Activated naive CD4-positive, alpha-beta T cell treated with anti-CD3 and anti-CD28 coated beads, Interleukin-2, amount 50 U/mL, for 16 hours (primary cell): ENCODE data around the gene GAGE12G.
"Not testable (repeated sequence)": the region's sequence is repeated elsewhere in the genome, so short reads cannot be mapped to it uniquely, and the experiment has no call there.

Experiments
- DNase-seq: peaks from one replicate; pipeline ENCODE4 v3.0.0-alpha.2; 2020

Gene GAGE12G, protein sequence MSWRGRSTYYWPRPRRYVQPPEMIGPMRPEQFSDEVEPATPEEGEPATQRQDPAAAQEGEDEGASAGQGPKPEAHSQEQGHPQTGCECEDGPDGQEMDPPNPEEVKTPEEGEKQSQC

DNA sequence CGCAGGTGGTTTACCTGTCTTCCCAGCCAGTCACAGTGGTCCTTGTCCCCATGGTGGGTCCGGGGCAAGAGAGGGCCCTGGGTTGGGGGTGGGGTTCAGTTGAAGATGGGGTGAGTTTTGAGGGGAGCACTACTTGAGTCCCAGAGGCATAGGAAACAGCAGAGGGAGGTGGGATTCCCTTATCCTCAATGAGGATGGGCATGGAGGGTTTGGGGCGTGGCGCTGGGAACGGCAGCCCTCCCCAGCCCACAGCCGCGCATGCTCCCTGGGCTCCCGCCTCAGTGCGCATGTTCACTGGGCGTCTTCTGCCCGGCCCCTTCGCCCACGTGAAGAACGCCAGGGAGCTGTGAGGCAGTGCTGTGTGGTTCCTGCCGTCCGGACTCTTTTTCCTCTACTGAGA, at the start of gene GAGE12G:
Gene GAGE12G (plus strand): TSS at position 301 of the 400 bp plus-strand sequence. CDS start 1,155 bp downstream, outside the sequence.
- not testable (repeated sequence) for DNase-seq

GRCh38 chrX:49531877-49532276, 38.3 kb upstream of the GAGE12G start, which contains the start of gene GAGE12C:
GAGE12C (plus strand) TSS chrX:49532177; CDS start chrX:49533332, 1,155 bp downstream.
- DNase-seq, result not testable (repeated sequence)

- DNase-seq, result not testable (repeated sequence)
Observed at GRCh38 chrX:49541433-49541832, 28.8 kb upstream of the GAGE12G start, which contains the start of gene GAGE12D. GAGE12D (plus strand) TSS chrX:49541733; CDS start chrX:49542888, 1,155 bp downstream.

DNA sequence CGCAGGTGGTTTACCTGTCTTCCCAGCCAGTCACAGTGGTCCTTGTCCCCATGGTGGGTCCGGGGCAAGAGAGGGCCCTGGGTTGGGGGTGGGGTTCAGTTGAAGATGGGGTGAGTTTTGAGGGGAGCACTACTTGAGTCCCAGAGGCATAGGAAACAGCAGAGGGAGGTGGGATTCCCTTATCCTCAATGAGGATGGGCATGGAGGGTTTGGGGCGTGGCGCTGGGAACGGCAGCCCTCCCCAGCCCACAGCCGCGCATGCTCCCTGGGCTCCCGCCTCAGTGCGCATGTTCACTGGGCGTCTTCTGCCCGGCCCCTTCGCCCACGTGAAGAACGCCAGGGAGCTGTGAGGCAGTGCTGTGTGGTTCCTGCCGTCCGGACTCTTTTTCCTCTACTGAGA, 19.2 kb upstream of the GAGE12G start, which contains the start of gene GAGE12E:
Gene GAGE12E (plus strand): TSS at position 301 of the 400 bp plus-strand sequence. CDS start 1,155 bp downstream, outside the sequence.
- not testable (repeated sequence) for DNase-seq

DNA sequence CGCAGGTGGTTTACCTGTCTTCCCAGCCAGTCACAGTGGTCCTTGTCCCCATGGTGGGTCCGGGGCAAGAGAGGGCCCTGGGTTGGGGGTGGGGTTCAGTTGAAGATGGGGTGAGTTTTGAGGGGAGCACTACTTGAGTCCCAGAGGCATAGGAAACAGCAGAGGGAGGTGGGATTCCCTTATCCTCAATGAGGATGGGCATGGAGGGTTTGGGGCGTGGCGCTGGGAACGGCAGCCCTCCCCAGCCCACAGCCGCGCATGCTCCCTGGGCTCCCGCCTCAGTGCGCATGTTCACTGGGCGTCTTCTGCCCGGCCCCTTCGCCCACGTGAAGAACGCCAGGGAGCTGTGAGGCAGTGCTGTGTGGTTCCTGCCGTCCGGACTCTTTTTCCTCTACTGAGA, 9.7 kb upstream of the GAGE12G start, which contains the start of gene GAGE12F:
Gene GAGE12F (plus strand): TSS at position 301 of the 400 bp plus-strand sequence. CDS start 1,155 bp downstream, outside the sequence.
- DNase-seq, result not testable (repeated sequence)

GRCh38 chrX:49568728-49569127, 1.5 kb upstream of the GAGE12G start:
- not testable (repeated sequence) for DNase-seq

DNA sequence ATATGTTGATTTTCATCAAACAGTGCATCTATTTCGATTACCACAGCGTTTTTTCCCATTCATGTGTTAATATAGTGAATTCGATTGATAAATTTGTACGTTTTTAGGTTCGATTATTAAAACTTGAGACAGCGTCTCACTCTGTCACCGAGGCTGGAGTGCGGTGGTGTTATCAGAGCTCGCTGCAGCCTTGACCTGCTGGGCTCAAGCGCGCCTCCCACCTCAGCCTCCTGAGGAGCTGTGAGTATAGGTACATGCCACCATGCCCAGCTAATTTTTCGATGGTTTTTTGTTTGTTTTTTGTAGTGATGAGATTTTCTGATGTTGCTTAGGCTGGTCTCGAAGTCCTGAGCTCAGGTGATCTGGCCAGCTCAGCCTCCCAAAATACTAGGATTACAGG, 1.0 kb upstream of the GAGE12G start:
- not testable (repeated sequence) for DNase-seq

DNA sequence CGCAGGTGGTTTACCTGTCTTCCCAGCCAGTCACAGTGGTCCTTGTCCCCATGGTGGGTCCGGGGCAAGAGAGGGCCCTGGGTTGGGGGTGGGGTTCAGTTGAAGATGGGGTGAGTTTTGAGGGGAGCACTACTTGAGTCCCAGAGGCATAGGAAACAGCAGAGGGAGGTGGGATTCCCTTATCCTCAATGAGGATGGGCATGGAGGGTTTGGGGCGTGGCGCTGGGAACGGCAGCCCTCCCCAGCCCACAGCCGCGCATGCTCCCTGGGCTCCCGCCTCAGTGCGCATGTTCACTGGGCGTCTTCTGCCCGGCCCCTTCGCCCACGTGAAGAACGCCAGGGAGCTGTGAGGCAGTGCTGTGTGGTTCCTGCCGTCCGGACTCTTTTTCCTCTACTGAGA, 9.4 kb downstream of the GAGE12G start, which contains the start of gene GAGE12H:
Gene GAGE12H (plus strand): TSS at position 301 of the 400 bp plus-strand sequence. CDS start 1,155 bp downstream, outside the sequence.
- DNase-seq, result not testable (repeated sequence)

GRCh38 chrX:49589196-49589595, 19.0 kb downstream of the GAGE12G start, which contains the start of gene GAGE2A:
GAGE2A (plus strand) TSS chrX:49589496; CDS start chrX:49590651, 1,155 bp downstream.
- not testable (repeated sequence) for DNase-seq

- DNase-seq, result peak; percentile 26
Observed at GRCh38 chrX:49589769-49590478, 19.7 kb downstream of the GAGE12G start.

DNA sequence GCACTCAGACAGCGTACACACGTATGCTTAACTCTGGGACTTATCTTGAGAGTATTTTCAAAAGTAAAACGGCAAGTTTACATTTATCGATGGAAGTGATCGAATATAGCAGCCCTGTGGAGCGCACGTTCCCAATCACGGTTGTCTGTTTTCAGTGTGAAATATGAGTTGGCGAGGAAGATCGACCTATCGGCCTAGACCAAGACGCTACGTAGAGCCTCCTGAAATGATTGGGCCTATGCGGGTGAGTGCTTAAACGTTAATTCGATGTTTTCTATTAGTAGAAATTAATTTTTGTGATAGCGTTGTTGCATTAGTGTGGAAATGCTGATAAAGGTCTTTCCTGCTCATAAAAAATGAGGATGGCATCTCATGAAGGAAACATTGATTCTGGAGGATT, 20.3 kb downstream of the GAGE12G start:
- DNase-seq, result not testable (repeated sequence)

GRCh38 chrX:49598720-49599119, 28.5 kb downstream of the GAGE12G start, which contains the start of gene GAGE1:
GAGE1 (plus strand) TSS chrX:49599020; CDS start chrX:49600175, 1,155 bp downstream.
- not testable (repeated sequence) for DNase-seq

DNA sequence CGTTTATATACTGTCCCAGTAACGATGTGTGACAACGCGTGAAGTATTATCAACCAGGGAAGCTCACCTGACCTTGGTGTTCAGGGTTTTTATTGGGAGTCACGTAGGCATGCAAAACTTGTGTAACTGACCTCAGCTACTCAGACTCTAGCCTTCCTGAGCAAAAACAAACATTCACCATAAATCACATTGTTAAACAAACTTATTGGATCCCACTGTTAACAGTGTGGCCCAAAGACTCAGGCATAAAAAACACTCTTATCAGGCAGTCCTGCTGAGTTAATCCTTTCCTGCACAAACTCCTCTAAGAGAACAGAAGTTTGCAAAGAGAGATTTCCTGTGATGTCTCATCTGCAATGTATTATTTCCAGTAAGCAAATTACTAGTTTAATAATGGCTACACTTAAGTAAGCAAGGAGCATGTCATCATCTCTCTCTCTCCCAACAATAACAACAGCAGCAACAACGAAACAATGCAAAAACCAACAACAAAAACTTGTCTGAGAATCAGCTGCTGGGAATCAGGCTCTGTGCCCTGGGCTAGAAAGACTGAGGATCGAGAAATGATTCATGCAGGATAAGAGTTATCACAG, 40.6 kb downstream of the GAGE12G start:
- no peak for DNase-seq

GRCh38 chrX:49618574-49618973, 48.4 kb downstream of the GAGE12G start:
- no peak for DNase-seq
